IPS-NIHi7 (cell line): ENCODE results near the gene LEFTY2.
"Not testable (repeated sequence)": the region's sequence is repeated elsewhere in the genome, so short reads cannot be mapped to it uniquely, and the experiment has no call there.

Source experiments
- DNase-seq: peaks from one replicate; pipeline ENCODE4 v3.0.0; 2012; ENCODE audit warnings: mixed read lengths; ENCODE audit errors: extremely low spot score

LEFTY2 gene

GRCh38 chr1:225899044-225899925, 41.7 kb downstream of the LEFTY2 start:
- DNase-seq, result peak; percentile 94

- DNase-seq, result no peak
These were observed 43.2 kb downstream of the LEFTY2 start for GRCh38 chr1:225897595-225898514.

- no peak for DNase-seq
These were observed 44.0 kb downstream of the LEFTY2 start for GRCh38 chr1:225896937-225897549.

- DNase-seq, result no peak
These were observed 44.5 kb downstream of the LEFTY2 start for GRCh38 chr1:225896494-225896893.

GRCh38 chr1:225892307-225892706, 48.7 kb downstream of the LEFTY2 start:
- no peak for DNase-seq

GRCh38 chr1:225891229-225891972, 49.6 kb downstream of the LEFTY2 start:
- no peak for DNase-seq

GRCh38 chr1:225890346-225891228, 50.4 kb downstream of the LEFTY2 start:
- peak; percentile 61 for DNase-seq

- DNase-seq, result no peak
These were observed 51.3 kb downstream of the LEFTY2 start for GRCh38 chr1:225889743-225890142.

GRCh38 chr1:225888898-225889601, 52.0 kb downstream of the LEFTY2 start, which contains the start of gene LEFTY1:
Gene LEFTY1 (minus strand): TSS chr1:225889146. CDS start chr1:225889066, 80 bp downstream.
- peak; percentile 59 for DNase-seq

- DNase-seq, result no peak
These were observed 52.6 kb downstream of the LEFTY2 start for GRCh38 chr1:225888289-225888897.

GRCh38 chr1:225887554-225888288, 53.3 kb downstream of the LEFTY2 start:
- not testable (repeated sequence) for DNase-seq

GRCh38 chr1:225887030-225887314, 54.0 kb downstream of the LEFTY2 start:
- DNase-seq, result no peak
